HG02870 (cell line): ENCODE data around the gene TBC1D22A.
"Not testable (repeated sequence)": the region's sequence is repeated elsewhere in the genome, so short reads cannot be mapped to it uniquely, and the experiment has no call there.

Experiments
- ATAC-seq: cut with Tn5 transposase; IDR thresholded peaks from one replicate; pipeline ENCODE4 v1.9.1; 2021; ENCODE audit warnings: mild to moderate bottlenecking, moderate library complexity; ENCODE audit not compliant: unreplicated experiment

Gene TBC1D22A

DNA sequence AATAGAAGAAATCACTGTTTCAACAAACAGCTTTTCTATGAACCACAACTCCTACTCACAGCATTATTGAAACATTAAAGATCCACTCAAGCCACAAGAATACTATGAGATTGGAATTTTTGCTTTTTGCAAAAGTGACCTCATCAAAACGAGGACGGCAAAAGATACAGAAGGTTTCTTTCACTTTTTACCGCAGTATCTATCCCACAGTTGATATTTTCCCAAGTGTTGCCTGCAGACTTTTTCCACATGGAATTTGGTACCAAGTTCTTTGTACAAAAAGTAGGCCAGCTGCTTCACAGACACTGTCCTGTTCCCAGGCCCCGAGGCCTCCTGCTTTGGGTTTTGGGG lies 204.0 kb downstream of the TBC1D22A start:
- no peak for ATAC-seq

- no peak for ATAC-seq
Measured at GRCh38 chr22:46966846-46967245, 204.4 kb downstream of the TBC1D22A start.

GRCh38 chr22:46967445-46968358 lies 205.3 kb downstream of the TBC1D22A start:
- ATAC-seq, result no peak

- no peak for ATAC-seq
Measured at GRCh38 chr22:46968359-46968740, 205.9 kb downstream of the TBC1D22A start.

- ATAC-seq, result no peak
Measured at GRCh38 chr22:46968848-46969247, 206.4 kb downstream of the TBC1D22A start.

DNA sequence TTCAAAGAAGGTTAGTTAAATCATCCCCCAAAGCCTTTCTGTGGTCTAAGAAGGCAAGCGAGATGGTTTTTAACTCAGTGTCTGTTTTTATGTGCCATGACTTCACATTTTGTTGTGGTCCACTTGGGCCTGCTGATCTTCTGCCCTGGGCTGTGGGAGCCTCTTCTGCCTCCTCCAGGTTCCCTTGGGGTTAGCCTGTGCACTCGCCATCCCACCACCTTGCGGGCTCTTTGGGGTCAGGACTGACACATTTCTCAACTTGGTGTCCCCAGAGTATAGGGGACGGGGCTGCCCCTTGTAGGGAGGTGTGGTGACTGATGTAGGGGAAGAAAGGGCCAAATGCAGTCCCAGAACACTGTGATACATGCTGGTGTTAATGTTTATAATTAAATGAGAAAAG lies 207.0 kb downstream of the TBC1D22A start:
- peak; percentile 80 for ATAC-seq

GRCh38 chr22:46969961-46970360 lies 207.5 kb downstream of the TBC1D22A start:
- peak; percentile 36 for ATAC-seq

- no peak for ATAC-seq
Measured at GRCh38 chr22:46970411-46971098, 208.1 kb downstream of the TBC1D22A start.

- ATAC-seq, result no peak
Measured at GRCh38 chr22:46971099-46971763, 208.8 kb downstream of the TBC1D22A start.

DNA sequence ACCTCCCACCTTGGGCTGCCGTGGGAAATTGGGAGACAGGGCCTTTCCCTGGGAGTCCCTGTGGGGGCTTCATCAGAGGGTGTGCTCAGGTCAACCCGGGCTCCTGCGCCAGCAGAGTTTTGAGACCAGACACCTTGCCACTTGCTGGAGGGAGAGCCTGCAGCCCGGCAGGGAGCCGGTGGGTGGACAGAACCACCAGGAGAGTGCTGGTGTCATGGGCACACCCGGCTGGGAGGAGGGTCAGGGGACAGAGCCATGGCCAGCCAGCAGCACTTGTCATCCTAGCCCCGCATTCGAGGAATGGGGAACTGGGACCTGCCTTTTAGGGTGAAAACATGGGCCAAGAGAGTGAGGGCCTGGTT lies 209.3 kb downstream of the TBC1D22A start:
- ATAC-seq, result no peak

DNA sequence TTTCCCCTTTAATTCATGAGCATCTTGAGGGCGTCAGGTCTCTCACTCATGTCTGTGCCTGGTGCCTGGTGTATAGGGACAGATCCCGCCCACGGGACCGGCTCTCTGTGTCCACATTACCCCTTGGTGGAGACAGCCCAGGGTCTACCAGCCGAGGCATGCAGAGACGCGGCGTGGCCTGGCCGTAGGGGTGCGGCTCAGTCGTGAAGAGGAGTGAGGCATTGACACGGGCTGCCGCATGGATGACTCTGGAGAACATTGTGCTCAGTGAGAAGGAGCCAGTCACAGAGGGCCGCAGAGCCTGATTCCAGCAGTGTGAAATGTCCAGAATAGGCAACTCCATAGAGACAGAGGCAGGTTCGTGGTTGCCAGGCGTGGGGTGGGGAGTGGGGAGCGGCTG lies 209.8 kb downstream of the TBC1D22A start:
- ATAC-seq, result no peak

GRCh38 chr22:46972901-46973831 lies 210.7 kb downstream of the TBC1D22A start:
- ATAC-seq, result no peak

- no peak for ATAC-seq
Measured at GRCh38 chr22:46974077-46974476, 211.6 kb downstream of the TBC1D22A start.

DNA sequence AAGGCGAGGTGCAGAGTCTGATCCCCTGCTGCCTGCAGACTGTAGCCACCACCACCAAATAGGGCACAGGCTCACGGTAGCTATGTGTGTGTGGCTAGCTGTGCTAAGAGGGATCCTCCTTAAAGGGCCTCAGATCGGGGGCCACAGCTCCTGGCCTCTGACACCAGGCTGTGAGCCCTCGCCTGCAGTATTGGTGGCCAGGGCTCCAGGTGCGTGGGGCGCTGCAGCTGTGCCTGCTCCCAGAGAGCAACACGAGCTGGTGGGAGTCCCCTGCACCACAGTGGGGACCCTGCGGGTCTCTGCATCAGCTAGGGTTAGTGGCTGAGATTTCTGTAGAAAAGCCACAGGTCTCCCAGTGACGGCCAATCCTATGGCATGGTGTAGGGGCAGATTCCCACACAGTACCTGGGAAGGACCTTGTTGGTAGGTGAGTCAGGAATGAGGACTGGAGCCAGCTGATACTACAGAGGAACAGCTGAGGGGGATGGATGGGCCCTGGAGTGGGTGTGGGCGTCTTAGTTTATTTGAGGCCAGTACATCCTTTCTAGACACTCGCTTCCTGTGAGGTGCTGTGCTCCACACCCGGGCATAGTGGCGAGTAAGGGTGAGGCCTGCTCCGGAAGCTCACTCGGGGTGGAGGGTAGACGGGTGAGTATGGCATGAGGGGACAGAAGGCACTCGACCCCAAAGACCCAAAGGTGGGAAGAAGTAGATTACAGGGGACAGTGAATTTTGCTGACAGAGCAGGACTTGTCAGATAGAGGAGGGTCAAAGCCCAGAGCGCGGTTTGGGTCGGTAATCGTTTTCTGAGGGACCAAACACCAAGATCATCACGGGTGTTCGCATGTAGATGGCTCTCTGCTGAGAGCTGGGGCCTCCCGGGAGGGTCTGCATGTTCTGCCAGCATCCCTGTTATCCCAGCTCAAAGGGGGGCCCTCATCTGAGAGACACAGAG lies 212.5 kb downstream of the TBC1D22A start:
- ATAC-seq, result no peak

GRCh38 chr22:46976143-46976542 lies 213.7 kb downstream of the TBC1D22A start:
- ATAC-seq, result no peak

DNA sequence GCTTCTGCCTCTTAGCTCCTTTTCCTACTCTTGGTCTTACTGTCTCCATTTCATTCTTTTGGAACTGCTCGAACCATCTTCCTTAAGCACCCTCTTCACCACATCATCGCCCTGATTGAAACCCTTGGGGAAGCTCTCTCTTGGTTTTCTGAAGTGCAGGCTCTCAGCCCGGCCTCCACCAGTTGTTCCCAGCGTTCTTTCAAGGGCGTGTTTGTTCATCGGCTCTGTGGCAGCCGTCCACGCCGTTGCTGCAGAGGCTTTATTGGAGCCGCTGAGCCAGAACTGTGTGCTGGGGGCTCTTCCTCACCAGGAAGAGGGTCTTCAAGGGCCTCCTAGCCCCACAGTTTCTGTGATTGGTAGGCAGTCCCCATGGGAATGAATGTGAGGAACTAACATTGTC lies 214.1 kb downstream of the TBC1D22A start:
- ATAC-seq, result no peak

DNA sequence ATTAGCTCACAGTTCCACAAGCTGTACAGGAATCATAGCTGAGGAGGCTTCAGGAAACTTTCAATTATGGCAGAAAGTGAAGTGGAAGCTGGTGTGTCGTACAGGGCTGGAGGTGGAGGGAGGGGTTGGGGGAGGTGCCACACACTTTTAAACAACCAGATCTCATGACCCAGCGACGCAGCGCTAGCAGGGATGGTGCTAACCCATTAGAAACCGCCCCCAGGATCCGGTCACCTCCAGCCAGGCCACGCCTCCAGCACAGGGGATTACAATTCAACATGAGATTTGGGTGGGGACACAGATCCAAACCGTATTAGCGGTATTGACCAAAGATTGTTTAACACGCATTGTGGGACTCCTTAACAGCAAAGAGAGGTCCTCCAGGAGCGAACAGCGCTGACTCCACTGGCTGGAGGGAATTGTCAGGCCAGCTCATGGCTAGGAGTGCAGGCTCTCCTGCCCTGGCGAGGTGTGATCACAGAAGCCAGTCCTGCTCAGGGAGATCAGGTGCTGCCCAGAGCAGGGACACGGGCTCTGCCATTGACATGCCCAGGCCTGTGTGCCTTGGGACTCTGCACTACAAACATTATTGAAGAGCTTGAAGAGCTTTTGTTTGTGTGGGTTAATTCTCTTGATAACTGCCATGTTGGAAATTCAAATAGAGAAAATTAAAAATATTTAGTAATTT lies 215.3 kb downstream of the TBC1D22A start:
- no peak for ATAC-seq

DNA sequence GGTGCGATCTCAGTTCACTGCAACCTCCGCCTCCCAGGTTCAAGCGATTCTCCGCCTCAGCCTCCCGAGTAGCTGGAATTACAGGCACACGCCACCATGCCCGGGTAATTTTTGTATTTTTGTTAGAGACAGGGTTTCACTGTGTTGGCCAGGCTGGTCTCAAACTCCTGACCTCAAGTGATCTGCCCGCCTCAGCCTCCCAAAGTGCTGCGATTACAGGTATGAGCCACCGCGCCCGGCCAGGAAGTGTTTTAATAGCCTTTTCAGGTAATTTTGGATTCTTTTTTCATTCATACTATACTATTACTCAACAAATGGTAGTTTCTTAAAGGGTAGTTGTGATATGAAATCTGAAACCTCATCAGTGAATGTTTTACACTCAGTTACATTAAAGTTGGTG lies 216.2 kb downstream of the TBC1D22A start:
- ATAC-seq, result not testable (repeated sequence)

GRCh38 chr22:46979506-46979905 lies 217.1 kb downstream of the TBC1D22A start:
- no peak for ATAC-seq
